Progenitor cell of endocrine pancreas (in vitro differentiated cells): Measurements from ENCODE around the gene MRM3. TPM values are rescaled to one million over a fixed set of nuclear protein-coding genes. Genes with fewer than 3 reads are reported as not detected.
"Not testable (repeated sequence)": the region's sequence is repeated elsewhere in the genome, so short reads cannot be mapped to it uniquely, and the experiment has no call there.

ENCODE experiments used
- DNase-seq: peaks from one replicate; pipeline ENCODE4 v3.0.0; 2021; ENCODE audit warnings: low spot score; ENCODE audit not compliant: unreplicated experiment
- H3K27ac Mint-ChIP-seq: 2 replicates; pipeline ENCODE4 v1.8.0; 2021; ENCODE audit warnings: mild to moderate bottlenecking, moderate library complexity, mixed read lengths
- H3K27me3 Mint-ChIP-seq: 2 replicates; pipeline ENCODE4 v1.8.0; 2021; ENCODE audit warnings: mixed read lengths
- H3K36me3 Mint-ChIP-seq: 2 replicates; pipeline ENCODE4 v1.8.0; 2022; ENCODE audit warnings: mixed read lengths; ENCODE audit not compliant: insufficient read depth
- H3K4me1 Mint-ChIP-seq: 2 replicates; pipeline ENCODE4 v1.8.0; 2021; ENCODE audit warnings: low read depth, mixed read lengths
- H3K4me3 Mint-ChIP-seq: 2 replicates; pipeline ENCODE4 v1.8.0; 2021; ENCODE audit warnings: low read depth, mild to moderate bottlenecking, moderate library complexity, mixed read lengths
- H3K9me3 Mint-ChIP-seq: 2 replicates; pipeline ENCODE4 v1.8.0; 2021; ENCODE audit warnings: low read depth, mixed read lengths
- total RNA-seq: library from RNA; stranded (reverse); gene quantifications from 2 replicates; pipeline ENCODE4 v1.2.1, GENCODE V29; 2021
- TF ChIP-seq, protein P1 (sequence below): fragments of 200-600 bp; sonication (generic); IDR thresholded peaks from one replicate; pipeline ENCODE4 v1.5.0; 2021; ENCODE audit warnings: antibody characterized with exemption, mild to moderate bottlenecking; ENCODE audit not compliant: unreplicated experiment

The MRM3 gene
- total RNA-seq, 1 donor from 2014 or later: 14.5 TPM

DNA sequence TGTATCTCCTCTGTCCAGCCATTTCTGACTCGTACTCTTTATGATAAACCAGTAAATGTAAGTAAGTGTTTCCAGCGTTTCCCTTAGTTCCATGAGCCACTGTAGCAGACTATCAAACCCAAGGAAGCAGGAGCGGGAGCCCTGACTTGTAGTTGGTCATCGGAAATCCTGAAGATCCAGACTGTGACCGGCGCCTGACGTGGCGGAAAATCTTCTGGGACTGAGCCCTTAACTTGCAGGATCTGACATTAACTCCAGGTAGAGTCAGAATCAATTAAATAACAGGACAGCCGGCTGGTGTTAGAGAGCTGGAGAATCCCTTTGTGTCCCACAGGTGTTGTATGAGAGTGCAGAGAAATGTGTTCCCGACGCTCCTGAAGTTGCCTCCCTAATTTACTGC, 4.1 kb upstream of the MRM3 start:
- no peak for DNase-seq
- H3K9me3 Mint-ChIP-seq: no peaks in the 10 kb centered on the region
- H3K36me3 Mint-ChIP-seq: peaks cover 21% of the 10 kb centered on the region
- no peak overlapping the region for H3K27ac Mint-ChIP-seq
- H3K27me3 Mint-ChIP-seq: no peaks in the 10 kb centered on the region
- TF ChIP-seq, protein P1, sequence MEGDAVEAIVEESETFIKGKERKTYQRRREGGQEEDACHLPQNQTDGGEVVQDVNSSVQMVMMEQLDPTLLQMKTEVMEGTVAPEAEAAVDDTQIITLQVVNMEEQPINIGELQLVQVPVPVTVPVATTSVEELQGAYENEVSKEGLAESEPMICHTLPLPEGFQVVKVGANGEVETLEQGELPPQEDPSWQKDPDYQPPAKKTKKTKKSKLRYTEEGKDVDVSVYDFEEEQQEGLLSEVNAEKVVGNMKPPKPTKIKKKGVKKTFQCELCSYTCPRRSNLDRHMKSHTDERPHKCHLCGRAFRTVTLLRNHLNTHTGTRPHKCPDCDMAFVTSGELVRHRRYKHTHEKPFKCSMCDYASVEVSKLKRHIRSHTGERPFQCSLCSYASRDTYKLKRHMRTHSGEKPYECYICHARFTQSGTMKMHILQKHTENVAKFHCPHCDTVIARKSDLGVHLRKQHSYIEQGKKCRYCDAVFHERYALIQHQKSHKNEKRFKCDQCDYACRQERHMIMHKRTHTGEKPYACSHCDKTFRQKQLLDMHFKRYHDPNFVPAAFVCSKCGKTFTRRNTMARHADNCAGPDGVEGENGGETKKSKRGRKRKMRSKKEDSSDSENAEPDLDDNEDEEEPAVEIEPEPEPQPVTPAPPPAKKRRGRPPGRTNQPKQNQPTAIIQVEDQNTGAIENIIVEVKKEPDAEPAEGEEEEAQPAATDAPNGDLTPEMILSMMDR: no peak
- H3K4me1 Mint-ChIP-seq: peaks cover 13% of the 10 kb centered on the region
- no peak overlapping the region for H3K4me3 Mint-ChIP-seq

DNA sequence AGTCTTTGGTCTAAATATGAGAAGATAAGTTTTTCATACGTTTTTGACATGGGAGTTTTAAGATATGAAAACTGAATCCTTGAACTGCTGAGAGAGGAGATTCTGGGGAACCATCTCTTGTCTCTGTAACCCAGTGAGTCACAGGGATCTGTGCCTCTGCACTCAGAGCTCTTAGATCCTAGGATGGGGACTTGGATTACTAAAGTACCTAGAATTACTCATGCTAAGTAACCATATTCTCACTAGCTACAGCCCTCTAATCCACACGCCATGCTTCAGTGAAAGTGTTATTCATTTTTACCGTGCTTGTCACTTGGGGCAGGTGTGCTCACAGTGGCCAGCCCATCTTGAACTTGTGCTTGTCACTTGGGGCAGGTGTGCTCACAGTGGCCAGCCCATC, 2.0 kb downstream of the MRM3 start:
- H3K36me3 Mint-ChIP-seq: peaks cover 6% of the 10 kb centered on the region
- TF ChIP-seq, protein P1: no peak
- no peaks in the 10 kb centered on the region for H3K27me3 Mint-ChIP-seq
- H3K4me1 Mint-ChIP-seq: peaks cover 20% of the 10 kb centered on the region
- no peak for DNase-seq
- H3K27ac Mint-ChIP-seq: no peak overlapping the region
- peak overlapping the region; percentile 96 for H3K4me3 Mint-ChIP-seq
- no peaks in the 10 kb centered on the region for H3K9me3 Mint-ChIP-seq

DNA sequence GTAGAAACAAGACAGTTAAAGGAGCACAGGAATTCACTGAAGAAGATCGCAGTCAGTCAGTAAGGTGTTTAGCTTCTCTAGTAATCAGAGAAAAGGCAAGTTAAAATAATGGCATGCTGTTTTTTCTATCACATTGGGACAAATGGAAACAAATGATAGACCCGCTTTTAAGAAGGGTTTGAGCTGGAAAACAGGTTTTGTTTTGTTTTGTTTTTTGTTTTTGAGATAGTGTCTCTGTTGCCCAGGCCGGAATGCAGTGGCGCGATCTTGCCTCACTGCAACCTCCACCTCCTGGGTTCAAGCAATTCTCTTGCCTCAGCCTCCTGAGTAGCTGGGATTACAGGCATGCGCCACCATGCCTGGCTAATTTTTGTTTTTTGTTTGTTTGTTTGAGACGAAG, 3.7 kb downstream of the MRM3 start:
- peaks cover 18% of the 10 kb centered on the region for H3K4me1 Mint-ChIP-seq
- H3K27me3 Mint-ChIP-seq, H3K36me3 Mint-ChIP-seq, H3K4me3 Mint-ChIP-seq, H3K9me3 Mint-ChIP-seq, DNase-seq, H3K27ac Mint-ChIP-seq: not testable (repeated sequence)

DNA sequence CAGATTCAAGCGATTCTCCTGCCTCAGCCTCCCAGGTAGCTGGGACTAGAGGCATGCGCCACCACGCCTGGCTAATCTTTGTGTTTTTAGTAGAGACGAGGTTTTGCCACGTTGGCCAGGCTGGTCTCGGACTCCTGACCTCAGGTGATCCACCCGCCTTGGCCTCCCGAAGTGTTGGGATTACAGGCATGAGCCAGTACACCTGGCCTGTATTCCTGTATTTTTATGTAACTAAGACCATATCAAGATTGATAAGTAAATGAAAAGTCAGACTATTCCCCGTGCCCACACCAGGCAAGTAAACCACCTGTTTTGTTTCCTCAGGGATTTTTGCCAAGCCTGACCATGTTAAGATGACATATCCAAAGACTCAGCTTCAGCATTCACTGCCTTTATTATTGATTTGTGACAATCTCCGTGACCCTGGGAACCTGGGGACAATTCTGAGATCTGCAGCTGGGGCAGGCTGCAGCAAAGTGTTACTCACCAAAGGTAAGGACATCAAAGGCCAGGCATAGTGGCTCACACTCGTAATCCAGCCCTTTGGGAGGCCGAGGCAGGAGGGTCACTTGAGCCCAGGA, 5.6 kb downstream of the MRM3 start:
- TF ChIP-seq, protein P1: no peak
- H3K27ac Mint-ChIP-seq: no peak overlapping the region
- no peak overlapping the region for H3K4me3 Mint-ChIP-seq
- no peaks in the 10 kb centered on the region for H3K27me3 Mint-ChIP-seq
- no peaks in the 10 kb centered on the region for H3K9me3 Mint-ChIP-seq
- DNase-seq: no peak
- peaks cover 11% of the 10 kb centered on the region for H3K36me3 Mint-ChIP-seq
- H3K4me1 Mint-ChIP-seq: peaks cover 11% of the 10 kb centered on the region

DNA sequence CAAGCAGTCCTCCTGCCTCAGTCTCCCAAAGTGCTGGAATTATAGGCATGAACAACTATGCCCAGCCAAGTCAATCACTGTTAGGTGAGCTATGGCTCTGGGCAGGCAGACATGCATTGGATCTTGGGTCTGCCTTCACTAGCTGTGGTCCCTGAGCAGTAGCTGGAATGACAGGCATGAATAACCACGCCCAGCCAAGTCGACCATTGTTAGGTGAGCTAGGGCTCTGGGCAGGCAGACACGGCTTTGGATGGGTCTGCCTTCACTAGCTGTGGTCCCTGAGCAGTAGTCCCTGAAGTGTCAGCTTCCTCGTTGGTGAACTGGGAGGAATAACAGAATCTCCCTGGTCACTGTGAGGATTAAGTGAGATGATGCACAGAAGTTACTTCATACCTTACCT, 6.4 kb downstream of the MRM3 start:
- H3K9me3 Mint-ChIP-seq: no peaks in the 10 kb centered on the region
- H3K4me1 Mint-ChIP-seq: peaks cover 4% of the 10 kb centered on the region
- H3K27ac Mint-ChIP-seq: no peak overlapping the region
- H3K27me3 Mint-ChIP-seq: no peaks in the 10 kb centered on the region
- H3K36me3 Mint-ChIP-seq: peaks cover 11% of the 10 kb centered on the region
- TF ChIP-seq, protein P1: no peak
- H3K4me3 Mint-ChIP-seq: no peak overlapping the region
- DNase-seq: no peak

DNA sequence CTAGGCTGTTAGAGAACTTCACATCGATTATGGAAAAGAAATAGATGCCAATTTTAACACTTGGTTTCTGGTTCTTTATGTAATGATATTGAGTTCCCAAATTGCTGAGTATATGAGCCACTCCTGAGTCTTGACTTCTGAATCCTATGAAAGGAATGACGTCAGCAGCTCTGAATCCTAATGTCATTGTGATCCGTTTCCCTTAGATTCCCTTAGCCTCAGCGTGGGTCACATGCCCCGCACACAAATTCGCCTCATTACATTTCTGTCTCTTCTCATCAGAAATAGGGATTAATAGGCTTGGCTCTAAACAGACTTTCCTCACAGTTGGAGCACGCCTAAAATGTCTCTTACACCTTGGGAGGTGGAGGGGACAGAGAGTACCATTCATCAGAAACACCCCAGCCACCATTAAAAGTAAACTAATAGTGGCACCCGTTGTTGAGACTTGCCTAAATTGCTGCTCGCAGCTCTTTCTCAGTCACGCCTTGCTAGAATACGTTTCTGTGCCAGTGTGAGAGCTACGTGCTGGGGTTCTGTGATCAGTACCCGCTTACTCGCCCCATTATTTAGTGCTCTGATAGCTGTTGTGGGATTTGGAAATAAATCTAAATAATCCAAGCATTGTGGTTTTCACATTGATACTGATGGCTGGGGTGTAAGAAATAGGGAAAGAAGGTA, 7.1 kb downstream of the MRM3 start:
- Mint-ChIP-seq H3K4me1 (no peaks in the 10 kb centered on the region), H3K27me3 (no peaks in the 10 kb centered on the region), H3K36me3 (peaks cover 11% of the 10 kb centered on the region), H3K4me3 (no peak overlapping the region), H3K9me3 (no peaks in the 10 kb centered on the region), H3K27ac (no peak overlapping the region)
- TF ChIP-seq, protein P1: no peak
- DNase-seq: no peak

DNA sequence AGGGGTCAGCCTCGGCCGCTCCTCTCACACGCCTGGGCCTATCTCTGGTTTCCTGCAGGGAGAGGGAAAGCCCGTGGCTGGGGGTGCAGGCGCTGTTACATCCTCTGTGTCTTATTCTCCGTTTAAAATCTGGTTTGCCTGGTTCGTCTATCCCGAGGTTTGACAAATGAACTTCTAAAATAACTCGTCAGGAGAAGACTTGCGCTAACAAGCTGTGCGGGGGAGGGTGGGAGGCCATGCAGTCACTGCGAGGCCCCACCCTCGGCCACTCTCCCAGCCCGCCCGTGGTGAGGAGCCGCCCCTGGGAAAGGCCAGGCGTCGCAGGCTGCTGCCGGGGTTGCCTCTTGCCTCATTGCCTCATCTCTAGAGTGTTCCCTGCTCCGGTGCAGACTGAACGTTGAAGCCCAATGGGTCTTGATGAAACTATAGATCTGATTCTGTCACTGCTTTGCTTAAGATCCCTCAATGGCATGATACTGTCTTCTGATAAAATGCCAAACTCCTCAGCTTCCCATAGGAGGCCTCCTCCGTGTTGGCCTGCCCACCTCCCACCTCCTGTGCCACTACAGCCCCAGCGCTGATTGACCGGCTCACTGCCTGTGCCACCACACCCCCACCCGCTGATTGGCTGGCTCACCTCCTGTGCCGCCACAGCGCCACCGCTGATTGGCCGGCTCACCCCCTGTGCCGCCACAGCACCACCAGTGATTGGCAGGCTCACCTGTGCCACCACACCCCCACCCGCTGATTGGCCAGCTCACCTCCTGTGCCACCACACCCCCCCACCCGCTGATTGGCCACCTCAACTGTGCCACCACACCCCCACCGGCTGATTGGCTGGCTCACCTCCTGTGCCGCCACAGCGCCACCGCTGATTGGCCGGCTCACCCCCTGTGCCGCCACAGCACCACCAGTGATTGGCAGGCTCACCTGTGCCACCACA, 8.0 kb downstream of the MRM3 start:
- H3K27me3 Mint-ChIP-seq, H3K9me3 Mint-ChIP-seq, H3K4me1 Mint-ChIP-seq, DNase-seq, H3K27ac Mint-ChIP-seq, H3K4me3 Mint-ChIP-seq: not testable (repeated sequence)
- H3K36me3 Mint-ChIP-seq: peaks cover 14% of the 10 kb centered on the region

DNA sequence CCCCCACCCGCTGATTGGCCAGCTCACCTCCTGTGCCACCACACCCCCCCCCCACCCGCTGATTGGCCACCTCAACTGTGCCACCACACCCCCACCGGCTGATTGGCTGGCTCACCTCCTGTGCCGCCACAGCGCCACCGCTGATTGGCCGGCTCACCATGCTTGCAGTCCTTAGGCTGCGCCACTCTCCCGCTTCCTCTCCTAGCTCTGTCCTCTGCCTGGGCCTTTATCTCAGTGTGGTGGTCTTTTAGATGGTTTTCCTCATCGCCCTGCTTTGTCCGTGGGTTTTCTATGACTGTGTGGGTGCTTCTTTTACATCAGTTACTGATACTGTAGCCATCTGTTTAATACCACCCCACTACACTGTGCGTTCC, 8.7 kb downstream of the MRM3 start:
- not testable (repeated sequence) for H3K27me3 Mint-ChIP-seq, H3K9me3 Mint-ChIP-seq, DNase-seq, H3K4me1 Mint-ChIP-seq, H3K4me3 Mint-ChIP-seq, H3K27ac Mint-ChIP-seq
- H3K36me3 Mint-ChIP-seq: peaks cover 14% of the 10 kb centered on the region
